HG03378 (cell line): ENCODE measurements around the gene COX8C.

ENCODE experiments used
- ATAC-seq: cut with Tn5 transposase; IDR thresholded peaks from one replicate; pipeline ENCODE4 v1.9.1; 2021; ENCODE audit warnings: mild to moderate bottlenecking, moderate library complexity; ENCODE audit not compliant: unreplicated experiment

The COX8C gene

GRCh38 chr14:93346926-93347721 lies at the start of gene COX8C:
COX8C (plus strand) TSS chr14:93347182; CDS start chr14:93347269, 87 bp downstream.
- no peak for ATAC-seq

GRCh38 chr14:93299416-93299815 lies 47.6 kb upstream of the COX8C start:
- ATAC-seq: no peak

GRCh38 chr14:93299866-93300265 lies 47.1 kb upstream of the COX8C start:
- ATAC-seq: no peak

GRCh38 chr14:93301821-93302447 lies 45.0 kb upstream of the COX8C start:
- ATAC-seq: no peak

GRCh38 chr14:93302688-93303581 lies 44.0 kb upstream of the COX8C start:
- ATAC-seq: no peak

GRCh38 chr14:93303659-93304058 lies 43.3 kb upstream of the COX8C start:
- ATAC-seq: no peak

- ATAC-seq: no peak
These were observed 42.2 kb upstream of the COX8C start for GRCh38 chr14:93304771-93305170.

- ATAC-seq: no peak
These were observed 41.1 kb upstream of the COX8C start for GRCh38 chr14:93305725-93306418.

- ATAC-seq: no peak
These were observed 40.2 kb upstream of the COX8C start for GRCh38 chr14:93306812-93307211.

GRCh38 chr14:93308686-93309345 lies 38.2 kb upstream of the COX8C start:
- ATAC-seq: no peak

- ATAC-seq: no peak
These were observed 37.5 kb upstream of the COX8C start for GRCh38 chr14:93309427-93309966.

GRCh38 chr14:93311082-93311481 lies 35.9 kb upstream of the COX8C start:
- ATAC-seq: no peak

GRCh38 chr14:93315575-93315974 lies 31.4 kb upstream of the COX8C start:
- ATAC-seq: no peak

- no peak for ATAC-seq
These were observed 30.3 kb upstream of the COX8C start for GRCh38 chr14:93316716-93317115.

GRCh38 chr14:93317210-93317874 lies 29.6 kb upstream of the COX8C start:
- ATAC-seq: no peak

- ATAC-seq: no peak
These were observed 28.8 kb upstream of the COX8C start for GRCh38 chr14:93317875-93318807.

- no peak for ATAC-seq
These were observed 28.1 kb upstream of the COX8C start for GRCh38 chr14:93318927-93319326.

GRCh38 chr14:93319494-93319893 lies 27.5 kb upstream of the COX8C start:
- no peak for ATAC-seq
